Bronchial epithelial cell (primary cell): Measurements from ENCODE around the gene CTDP1. TPM values are rescaled to one million over a fixed set of nuclear protein-coding genes. Genes with fewer than 3 reads are reported as not detected.
A peak's percentile ranks its signal among the peaks of the same experiment; 100 is the strongest.

ENCODE experiments used
- DNase-seq: peaks from one replicate; pipeline ENCODE4 v3.0.0-alpha.2; 2010; ENCODE audit warnings: low read depth
- FAIRE-seq: peaks from 2 replicates; lab custom pipeline; 2011; peaks lifted over from hg19 to GRCh38; lab: Jason Lieb, UNC
- H3K27me3 ChIP-seq: 2 replicates; pipeline ENCODE4 v1.5.1; 2011; ENCODE audit warnings: low read length; ENCODE audit not compliant: control insufficient read depth, insufficient read depth
- H3K36me3 ChIP-seq: 2 replicates; pipeline ENCODE4 v1.5.1; 2011; ENCODE audit warnings: low read length; ENCODE audit not compliant: control insufficient read depth, insufficient read depth
- H3K4me3 ChIP-seq: 2 replicates; pipeline ENCODE4 v1.5.1; 2011; ENCODE audit warnings: mild to moderate bottlenecking, low read depth, low read length, control low read depth
- total RNA-seq: library from RNA; depleted of rRNA; stranded (reverse); fragments of >200 nt; gene quantifications from 2 replicates; pipeline ENCODE4 v1.2.1, GENCODE V29; 2014
- TF ChIP-seq, protein P1 (sequence below): IDR thresholded peaks from 2 replicates; pipeline ENCODE4 v1.5.1; 2011; ENCODE audit warnings: mild to moderate bottlenecking, moderate library complexity, low read length, control low read depth, inconsistent platforms; ENCODE audit not compliant: insufficient read depth, severe bottlenecking

The CTDP1 gene
- total RNA-seq, 1 donor from 2014 or later = 27.1 TPM

DNA sequence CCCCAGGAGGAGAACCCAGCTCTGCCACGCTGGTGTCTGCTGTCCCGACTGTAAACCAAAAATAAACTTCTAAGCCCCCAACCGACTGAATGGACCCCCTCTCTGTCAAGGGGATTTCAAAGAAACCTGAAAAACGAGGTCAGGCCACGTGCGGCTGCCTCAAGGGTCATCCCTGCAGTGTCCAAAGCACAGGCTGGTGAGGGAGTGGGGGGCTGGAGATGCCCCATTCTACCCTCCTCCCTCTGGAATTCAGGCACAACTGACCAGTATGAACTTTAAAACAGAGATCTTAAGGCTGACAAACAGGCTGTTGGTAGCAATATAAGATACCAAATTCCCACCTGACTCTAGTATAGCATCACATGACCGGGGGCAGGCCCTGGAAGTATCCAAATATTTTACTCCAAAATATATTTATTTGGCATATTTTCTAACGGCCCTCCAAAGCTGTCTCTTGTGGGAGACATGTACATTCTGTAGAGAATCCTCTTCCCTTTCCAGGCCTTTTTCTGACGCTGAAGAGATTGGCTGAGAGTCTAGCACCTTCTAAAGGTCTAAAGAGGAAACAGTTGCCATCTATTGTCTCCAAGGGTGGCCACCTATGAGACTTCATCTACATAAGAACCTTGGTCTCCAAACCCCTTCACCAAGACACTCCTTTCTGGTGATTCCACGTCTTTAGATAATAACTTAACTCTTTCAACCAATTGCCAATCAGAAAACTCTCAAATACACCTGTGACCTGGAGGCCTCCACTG, 40.4 kb upstream of the CTDP1 start:
- FAIRE-seq (no peak), DNase-seq (no peak)
- Histone ChIP-seq H3K4me3 (no peak overlapping the region), H3K27me3 (peaks cover 2% of the 10 kb centered on the region), H3K36me3 (no peaks in the 10 kb centered on the region)
- TF ChIP-seq, protein P1, sequence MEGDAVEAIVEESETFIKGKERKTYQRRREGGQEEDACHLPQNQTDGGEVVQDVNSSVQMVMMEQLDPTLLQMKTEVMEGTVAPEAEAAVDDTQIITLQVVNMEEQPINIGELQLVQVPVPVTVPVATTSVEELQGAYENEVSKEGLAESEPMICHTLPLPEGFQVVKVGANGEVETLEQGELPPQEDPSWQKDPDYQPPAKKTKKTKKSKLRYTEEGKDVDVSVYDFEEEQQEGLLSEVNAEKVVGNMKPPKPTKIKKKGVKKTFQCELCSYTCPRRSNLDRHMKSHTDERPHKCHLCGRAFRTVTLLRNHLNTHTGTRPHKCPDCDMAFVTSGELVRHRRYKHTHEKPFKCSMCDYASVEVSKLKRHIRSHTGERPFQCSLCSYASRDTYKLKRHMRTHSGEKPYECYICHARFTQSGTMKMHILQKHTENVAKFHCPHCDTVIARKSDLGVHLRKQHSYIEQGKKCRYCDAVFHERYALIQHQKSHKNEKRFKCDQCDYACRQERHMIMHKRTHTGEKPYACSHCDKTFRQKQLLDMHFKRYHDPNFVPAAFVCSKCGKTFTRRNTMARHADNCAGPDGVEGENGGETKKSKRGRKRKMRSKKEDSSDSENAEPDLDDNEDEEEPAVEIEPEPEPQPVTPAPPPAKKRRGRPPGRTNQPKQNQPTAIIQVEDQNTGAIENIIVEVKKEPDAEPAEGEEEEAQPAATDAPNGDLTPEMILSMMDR = no peak

DNA sequence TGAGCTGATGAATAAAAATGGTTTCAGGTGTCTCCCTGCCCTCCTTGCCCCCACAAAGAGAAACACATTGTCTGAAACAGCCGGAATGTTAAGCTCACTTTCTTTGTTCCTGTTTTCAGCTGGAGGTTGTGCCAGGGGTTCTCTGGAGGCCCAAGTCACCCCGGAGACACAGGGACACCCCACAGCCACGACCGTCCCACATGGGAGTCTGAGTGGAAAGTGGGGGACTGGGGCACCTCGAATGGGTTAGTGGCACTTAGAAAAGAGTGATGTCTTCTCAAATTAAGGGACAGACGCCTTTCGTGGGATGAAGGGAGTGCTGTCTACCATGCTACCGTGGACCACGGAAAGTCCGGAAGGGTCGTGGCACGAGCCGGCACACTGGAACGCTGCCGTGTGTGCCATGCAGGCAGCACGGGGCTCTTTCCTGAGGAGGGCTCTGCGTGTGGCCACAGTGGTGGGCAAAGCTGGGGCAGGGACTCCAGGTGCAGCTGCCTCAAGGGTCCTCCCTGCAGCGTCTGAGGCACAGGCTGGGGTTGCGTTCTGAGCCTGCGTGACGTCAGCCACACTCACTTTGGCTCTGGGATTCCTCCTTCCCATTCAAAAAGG, 39.4 kb upstream of the CTDP1 start:
- no peaks in the 10 kb centered on the region for H3K36me3 ChIP-seq
- TF ChIP-seq, protein P1 = no peak
- peaks cover 2% of the 10 kb centered on the region for H3K27me3 ChIP-seq
- DNase-seq (no peak), FAIRE-seq (no peak)
- no peak overlapping the region for H3K4me3 ChIP-seq

DNA sequence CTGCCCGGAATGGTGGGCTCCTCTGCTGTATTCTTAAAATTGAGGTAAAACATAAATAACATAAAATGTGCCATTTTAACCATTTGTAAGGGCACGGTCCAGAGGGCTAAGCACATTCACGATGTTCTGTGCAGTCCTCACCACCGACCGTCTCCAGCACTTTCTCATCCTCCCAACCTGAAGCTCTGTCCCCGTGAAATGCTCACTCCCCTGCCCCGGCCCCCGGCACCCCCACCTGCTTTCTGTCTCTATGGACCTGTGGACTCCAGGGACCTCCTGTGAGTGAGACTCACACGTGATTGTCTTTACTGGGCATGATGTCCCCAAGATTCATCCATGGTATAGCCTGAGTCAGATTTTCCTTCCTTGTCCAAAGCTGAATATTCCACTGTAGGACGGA, 38.7 kb upstream of the CTDP1 start:
- no peak for FAIRE-seq
- TF ChIP-seq, protein P1 = no peak
- H3K36me3 ChIP-seq = no peaks in the 10 kb centered on the region
- DNase-seq = no peak
- H3K4me3 ChIP-seq = no peak overlapping the region
- H3K27me3 ChIP-seq = peaks cover 2% of the 10 kb centered on the region

DNA sequence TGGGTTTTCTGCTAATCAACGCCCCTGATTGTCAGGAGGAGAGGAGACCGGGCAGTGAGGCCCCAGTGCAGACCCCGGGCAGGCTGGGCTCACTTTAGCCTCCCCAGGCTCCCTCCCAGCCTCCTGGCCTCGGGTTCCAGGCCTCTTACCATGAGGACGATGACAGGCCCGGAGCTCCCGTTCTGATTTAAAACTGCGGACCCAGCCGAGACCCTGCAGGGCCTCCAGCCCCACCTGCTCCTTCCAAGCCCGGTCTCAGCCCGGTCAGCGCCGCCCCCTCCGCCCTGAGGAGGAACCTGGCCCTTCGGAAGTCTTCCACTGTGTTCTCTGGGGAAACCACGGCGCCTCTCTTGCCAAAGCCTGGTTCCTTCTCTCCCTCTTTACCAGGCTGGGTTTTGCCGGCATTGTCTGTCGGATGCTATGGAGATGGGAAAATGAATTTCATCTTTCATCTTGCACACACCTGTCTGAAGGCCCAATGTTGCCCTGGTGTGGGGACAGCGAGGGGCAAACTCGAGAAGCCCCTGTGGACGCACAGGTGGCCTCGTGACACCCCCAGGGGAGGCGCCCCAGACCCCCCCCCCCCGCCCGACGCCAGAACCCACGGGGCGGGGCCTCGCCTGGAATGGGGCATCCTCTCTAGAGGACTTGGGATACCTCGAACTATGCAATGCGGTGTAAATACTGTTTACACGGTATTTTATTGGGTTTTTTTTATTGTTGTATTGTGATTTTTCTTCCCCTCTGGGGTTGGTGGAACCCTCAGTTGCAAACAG, 37.7 kb upstream of the CTDP1 start:
- Histone ChIP-seq H3K4me3 (no peak overlapping the region), H3K36me3 (no peaks in the 10 kb centered on the region), H3K27me3 (peaks cover 2% of the 10 kb centered on the region)
- TF ChIP-seq, protein P1 = no peak
- DNase-seq (no peak), FAIRE-seq (no peak)

DNA sequence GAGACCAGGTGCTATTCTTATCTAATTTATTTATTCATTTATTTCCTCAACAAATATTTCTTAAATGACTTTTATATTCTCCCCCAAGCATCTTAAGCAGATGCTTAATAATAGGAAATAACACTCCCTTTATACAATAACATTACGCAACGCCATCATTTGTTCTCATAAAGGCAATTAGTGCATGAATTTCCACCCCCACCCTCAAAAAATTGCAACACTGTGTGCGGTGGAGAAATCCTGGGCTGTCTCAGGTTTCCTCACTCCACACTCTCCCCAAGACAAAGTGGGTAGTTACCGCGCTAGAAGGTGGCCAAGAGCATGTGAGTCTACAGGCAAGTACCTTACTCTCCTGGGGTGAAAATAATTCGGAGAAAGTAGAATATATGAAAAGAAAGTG, 37.0 kb upstream of the CTDP1 start:
- no peak overlapping the region for H3K4me3 ChIP-seq
- no peaks in the 10 kb centered on the region for H3K27me3 ChIP-seq
- DNase-seq = peak; percentile 78
- no peak for FAIRE-seq
- no peaks in the 10 kb centered on the region for H3K36me3 ChIP-seq
- TF ChIP-seq, protein P1 = no peak
